Transverse colon (tissue), 4 donors: Measurements from ENCODE around the gene RNF44.

Experiments
- CTCF ChIP-seq, 5 experiments: fragments of 200-600 bp in 3 of 5; fragments of 450-650 bp in 2 of 5; sonication (generic) in 3 of 5; IDR thresholded peaks; 1 replicate in 2 of 5; 2 replicates in 3 of 5; pipeline ENCODE4 v1.5.1; 2016 to 2017; ENCODE audit warnings: antibody characterized with exemption in 5 of 5, inconsistent platforms in 3 of 5, mild to moderate bottlenecking in 2 of 5, moderate library complexity in 1 of 5
- POLR2AphosphoS5 ChIP-seq, 3 donors: sonication (generic); formaldehyde crosslinking; IDR thresholded peaks; one replicate each; pipeline ENCODE4 v1.6.1; 2016; ENCODE audit warnings: antibody characterized with exemption in 3 of 3

GRCh38 chr5:176513788-176514187 is 23.4 kb downstream of the RNF44 start:
- TF ChIP-seq CTCF (IDR thresholded peaks at IDR 0.05) (no peak), POLR2AphosphoS5 (IDR thresholded peaks at IDR 0.05) (no peak)
